ENCODE measurements around the gene SYT7. TPM values are rescaled to one million over a fixed set of nuclear protein-coding genes. Genes with fewer than 3 reads are reported as not detected.
A peak's percentile ranks its signal among the peaks of the same experiment; 100 is the strongest.

SYT7 gene
- total and polyA plus RNA-seq, 2 of the 8 experiments (the other 6 are each of a cell fraction or from before 2014, with no cell fraction given), result 9.6 to 10.5 TPM

GRCh38 chr11:61538636-61538961 lies 42.3 kb downstream of the SYT7 start:
- H3K79me1 ChIP-seq (ENCODE audit: low read depth, low read length), result no peaks in the 10 kb centered on the region
- no peak overlapping the region for H3K4ac ChIP-seq (replicated peaks; ENCODE audit: insufficient read length, low read depth, low read length)
- H4K5ac ChIP-seq (ENCODE audit: insufficient read length, low read depth, low read length), result no peak overlapping the region
- H2BK12ac ChIP-seq (ENCODE audit: low read depth, low read length), result 0 out of 2 replicates have a peak overlapping the region, but pooled peaks have one; percentile 53
- H3K4me1 ChIP-seq (replicated peaks in 1 of 4; ENCODE audit: control insufficient read depth in 3 of 4, insufficient read depth in 4 of 4, low read length in 3 of 4), result peaks cover 5 to 35% (median 18%) of the 10 kb centered on the region in 4 experiments
- H3K9ac ChIP-seq (replicated peaks in 1 of 4; ENCODE audit: extremely low read depth in 1 of 4, low read depth in 3 of 4, low read length in 3 of 4), result no peak overlapping the region
- no peaks in the 10 kb centered on the region for H3K9me3 ChIP-seq (ENCODE audit: insufficient read depth in 2 of 2, low read depth in 1 of 2, low read length in 1 of 2)
- no peak overlapping the region for H3K56ac ChIP-seq (replicated peaks; ENCODE audit: insufficient read length, low read depth, low read length)
- H4K8ac ChIP-seq (ENCODE audit: extremely low read depth, insufficient read depth, low read length), result no peak overlapping the region
- H3K4me3 ChIP-seq (ENCODE audit: extremely low read depth in 1 of 4, insufficient read depth in 2 of 4, low read depth in 3 of 4, low read length in 4 of 4), result no peak overlapping the region
- H4K91ac ChIP-seq (replicated peaks; ENCODE audit: insufficient read length, low read length), result peak overlapping the region; percentile 46
- CTCF ChIA-PET (ENCODE audit: partially characterized antibody), result interaction anchor here (0.9 to 23.7 kb wide), 8 partner anchors 22 to 89 kb away, joined by 3 to 330 read pairs (median 10); a partner anchor contains a TSS
- H2AK5ac ChIP-seq (ENCODE audit: low read depth, low read length), result peak overlapping the region; percentile 56; the same call in 1 of the 2 replicates
- H3K79me2 ChIP-seq (ENCODE audit: control insufficient read depth in 1 of 2, insufficient read depth in 2 of 2, low read length in 2 of 2), result no peaks in the 10 kb centered on the region
- H2AFZ ChIP-seq (ENCODE audit: low read length), result no peak overlapping the region
- FAIRE-seq (no peak), DNase-seq (ENCODE audit: low read depth in 1 of 2, low spot score in 2 of 2) (no peak)
- H2BK15ac ChIP-seq (ENCODE audit: low read length), result peak overlapping the region; percentile 19; the same call in 1 of the 2 replicates
- H3K23ac ChIP-seq (ENCODE audit: insufficient read length), result no peak overlapping the region
- H4K20me1 ChIP-seq (replicated peaks in 1 of 2; ENCODE audit: control insufficient read depth in 1 of 2, insufficient read depth in 2 of 2, low read length in 2 of 2), result peaks cover 0 to 1% of the 10 kb centered on the region in 2 experiments
- H3K36me3 ChIP-seq (ENCODE audit: control insufficient read depth in 2 of 4, insufficient read depth in 4 of 4, low read length in 3 of 4), result no peaks in the 10 kb centered on the region
- POLR2A ChIA-PET (ENCODE audit: partially characterized antibody), result interaction anchor here (1.3 kb wide), 1 partner anchor 9 kb away, joined by 3 read pairs; no protein-coding TSS in a partner anchor
- peak overlapping the region; percentile 9; the same call in 1 of the 2 replicates for H3K18ac ChIP-seq (ENCODE audit: extremely low read depth, low read length)
- H3K4me2 ChIP-seq (ENCODE audit: insufficient read depth in 1 of 2, low read depth in 2 of 2, low read length in 2 of 2), result no peak overlapping the region
- no peaks in the 10 kb centered on the region for H3K23me2 ChIP-seq (ENCODE audit: low read depth, low read length)
- peak overlapping the region; percentile 95; the same call in 1 of the 2 replicates for H2BK20ac ChIP-seq (ENCODE audit: low read length)
- no peak overlapping the region for H3K27ac ChIP-seq (ENCODE audit: low read depth, low read length)
- WGBS, 2 experiments (ENCODE audit: extremely low coverage in 1 of 2, insufficient coverage in 1 of 2, insufficient read length in 1 of 2, insufficient replicate concordance in 2 of 2, low coverage in 1 of 2, low lambda C conversion rate in 2 of 2, missing lambda C conversion rate in 1 of 2), result 95% methylated on average over 9 of the region's 9 CpGs; no CpG with 5 or more reads in 1 of the 2 experiments
- H2BK120ac ChIP-seq (replicated peaks; ENCODE audit: low read depth, low read length), result no peak overlapping the region
- no peak overlapping the region for H2BK5ac ChIP-seq (ENCODE audit: low read depth, low read length)
- no peak overlapping the region for H3K14ac ChIP-seq (ENCODE audit: insufficient read length)
- H3K27me3 ChIP-seq (replicated peaks in 1 of 4; ENCODE audit: control insufficient read depth in 3 of 4, extremely low read depth in 1 of 4, insufficient read depth in 3 of 4, low read length in 3 of 4), result no peaks in the 10 kb centered on the region; a peak in 1 of 7 replicates
- TF ChIP-seq GABPA (IDR thresholded peaks at IDR 0.05; ENCODE audit: borderline replicate concordance, insufficient read depth, low read length) (no peak), E2F6 (IDR thresholded peaks at IDR 0.05) (no peak), SP1 (IDR thresholded peaks at IDR 0.05; ENCODE audit: low read depth, low read length) (no peak), SIX5 (IDR thresholded peaks at IDR 0.05; ENCODE audit: low read depth, low read length) (no peak), EGR1 (IDR thresholded peaks at IDR 0.05; ENCODE audit: borderline replicate concordance, low read depth, low read length) (no peak), SP4 (IDR thresholded peaks at IDR 0.05; ENCODE audit: low read length) (no peak), NRF1 (IDR thresholded peaks at IDR 0.05; ENCODE audit: low read depth, low read length) (no peak), YY1 (IDR thresholded peaks at IDR 0.05; ENCODE audit: low read depth, low read length) (no peak), POLR2AphosphoS5 (IDR thresholded peaks at IDR 0.05; ENCODE audit: low read depth, low read length) (no peak), SRF (IDR thresholded peaks at IDR 0.05; ENCODE audit: low read depth, low read length) (no peak), RFX5 (IDR thresholded peaks at IDR 0.05; ENCODE audit: borderline replicate concordance, low read depth, low read length) (no peak)
- TF ChIP-seq, protein P1, sequence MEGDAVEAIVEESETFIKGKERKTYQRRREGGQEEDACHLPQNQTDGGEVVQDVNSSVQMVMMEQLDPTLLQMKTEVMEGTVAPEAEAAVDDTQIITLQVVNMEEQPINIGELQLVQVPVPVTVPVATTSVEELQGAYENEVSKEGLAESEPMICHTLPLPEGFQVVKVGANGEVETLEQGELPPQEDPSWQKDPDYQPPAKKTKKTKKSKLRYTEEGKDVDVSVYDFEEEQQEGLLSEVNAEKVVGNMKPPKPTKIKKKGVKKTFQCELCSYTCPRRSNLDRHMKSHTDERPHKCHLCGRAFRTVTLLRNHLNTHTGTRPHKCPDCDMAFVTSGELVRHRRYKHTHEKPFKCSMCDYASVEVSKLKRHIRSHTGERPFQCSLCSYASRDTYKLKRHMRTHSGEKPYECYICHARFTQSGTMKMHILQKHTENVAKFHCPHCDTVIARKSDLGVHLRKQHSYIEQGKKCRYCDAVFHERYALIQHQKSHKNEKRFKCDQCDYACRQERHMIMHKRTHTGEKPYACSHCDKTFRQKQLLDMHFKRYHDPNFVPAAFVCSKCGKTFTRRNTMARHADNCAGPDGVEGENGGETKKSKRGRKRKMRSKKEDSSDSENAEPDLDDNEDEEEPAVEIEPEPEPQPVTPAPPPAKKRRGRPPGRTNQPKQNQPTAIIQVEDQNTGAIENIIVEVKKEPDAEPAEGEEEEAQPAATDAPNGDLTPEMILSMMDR (IDR thresholded peaks at IDR 0.05; ENCODE audit: control extremely low read depth in 1 of 3, insufficient read depth in 1 of 3, low read depth in 1 of 3, low read length in 3 of 3), result no peak

Data from H1 (cell line).